OCI-LY1 (cell line): Measurements from ENCODE around the gene CYBRD1.

Source experiments
- H2AFZ ChIP-seq: fragments of 200-600 bp; sonication (generic), shearing (Covaris generic); 2 replicates; pipeline ENCODE4 v1.6.0; 2014; ENCODE audit warnings: antibody characterized with exemption, mild to moderate bottlenecking, low read length
- H3F3A ChIP-seq: fragments of 200-600 bp; sonication (generic), shearing (Covaris generic); 2 replicates; pipeline ENCODE4 v1.6.0; 2014; ENCODE audit warnings: mild to moderate bottlenecking, antibody characterized with exemption, low read length, moderate library complexity; ENCODE audit not compliant: insufficient read depth
- H3K27ac ChIP-seq: fragments of 200-600 bp; sonication (generic); 2 replicates; pipeline ENCODE4 v1.5.1; 2014; ENCODE audit warnings: low read length, mixed run types, mild to moderate bottlenecking, low read depth; ENCODE audit not compliant: poor library complexity, severe bottlenecking
- H3K27me3 ChIP-seq: fragments of 200-600 bp; sonication (generic); 2 replicates; pipeline ENCODE4 v1.6.0; 2014; ENCODE audit warnings: antibody characterized with exemption, mild to moderate bottlenecking, low read length, moderate library complexity; ENCODE audit not compliant: insufficient read depth
- H3K36me3 ChIP-seq: fragments of 200-600 bp; sonication (generic); 2 replicates; pipeline ENCODE4 v1.6.1; 2014; ENCODE audit warnings: mild to moderate bottlenecking, antibody characterized with exemption, low read length, moderate library complexity, mixed read lengths; ENCODE audit not compliant: insufficient read depth
- H3K4me1 ChIP-seq: fragments of 200-600 bp; sonication (generic); 2 replicates; pipeline ENCODE4 v1.5.1; 2014; ENCODE audit warnings: mild to moderate bottlenecking, low read length, moderate library complexity; ENCODE audit not compliant: insufficient read depth, severe bottlenecking
- H3K4me2 ChIP-seq: fragments of 200-600 bp; sonication (generic), shearing (Covaris generic); 2 replicates; pipeline ENCODE4 v1.6.1; 2014; ENCODE audit warnings: low read length
- H3K4me3 ChIP-seq: fragments of 200-600 bp; sonication (generic); 2 replicates; pipeline ENCODE4 v1.5.1; 2014; ENCODE audit warnings: low read length, low read depth, mild to moderate bottlenecking, mixed read lengths; ENCODE audit not compliant: poor library complexity, severe bottlenecking
- H3K79me2 ChIP-seq: fragments of 200-600 bp; shearing (Covaris generic); 2 replicates; pipeline ENCODE4 v1.6.1; 2016; ENCODE audit warnings: mixed run types, low read length, mixed read lengths; ENCODE audit not compliant: insufficient read depth
- H3K9ac ChIP-seq: fragments of 200-600 bp; sonication (generic), shearing (Covaris generic); 2 replicates; pipeline ENCODE4 v1.6.1; 2014; ENCODE audit warnings: mild to moderate bottlenecking, low read length, mixed read lengths
- H3K9me2 ChIP-seq: fragments of 200-600 bp; sonication (generic), shearing (Covaris generic); 2 replicates; pipeline ENCODE4 v1.6.1; 2014; ENCODE audit warnings: low read depth, mild to moderate bottlenecking, low read length, mixed read lengths
- H3K9me3 ChIP-seq: fragments of 200-600 bp; shearing (Covaris generic); 2 replicates; pipeline ENCODE4 v1.6.1; 2014; ENCODE audit warnings: low read length, mixed read lengths
- H4K20me1 ChIP-seq: fragments of 200-600 bp; sonication (generic), shearing (Covaris generic); 2 replicates; pipeline ENCODE4 v1.6.0; 2016; ENCODE audit warnings: mild to moderate bottlenecking, low read length; ENCODE audit not compliant: insufficient read depth
- EZH2 ChIP-seq: fragments of 200-600 bp; sonication (generic), shearing (Covaris generic); IDR thresholded peaks from 2 replicates; pipeline ENCODE4 v1.8.0; 2017; ENCODE audit warnings: borderline replicate concordance, mixed run types, mild to moderate bottlenecking, antibody characterized with exemption, low read length, moderate library complexity, mixed read lengths
- TF ChIP-seq, protein P1 (sequence below): fragments of 200-600 bp; sonication (generic), shearing (Covaris generic); IDR thresholded peaks from 2 replicates; pipeline ENCODE4 v1.5.1; 2017; ENCODE audit warnings: mild to moderate bottlenecking, antibody characterized with exemption, low read length, moderate library complexity, mixed read lengths

The CYBRD1 gene

GRCh38 chr2:171487201-171487600 is 35.1 kb upstream of the CYBRD1 start:
- Histone ChIP-seq H3K27me3 (no peaks in the 10 kb centered on the region), H3K27ac (no peak overlapping the region), H3K4me1 (no peaks in the 10 kb centered on the region), H3K4me3 (no peak overlapping the region), H3K9me2 (no peaks in the 10 kb centered on the region), H3K79me2 (no peaks in the 10 kb centered on the region), H3K36me3 (no peaks in the 10 kb centered on the region), H4K20me1 (no peaks in the 10 kb centered on the region), H3K9ac (no peak overlapping the region), H3K4me2 (no peak overlapping the region), H3F3A (no peaks in the 10 kb centered on the region), H2AFZ (no peak overlapping the region), H3K9me3 (peaks cover 6% of the 10 kb centered on the region; the same call in 1 of the 2 replicates)
- TF ChIP-seq, protein P1, sequence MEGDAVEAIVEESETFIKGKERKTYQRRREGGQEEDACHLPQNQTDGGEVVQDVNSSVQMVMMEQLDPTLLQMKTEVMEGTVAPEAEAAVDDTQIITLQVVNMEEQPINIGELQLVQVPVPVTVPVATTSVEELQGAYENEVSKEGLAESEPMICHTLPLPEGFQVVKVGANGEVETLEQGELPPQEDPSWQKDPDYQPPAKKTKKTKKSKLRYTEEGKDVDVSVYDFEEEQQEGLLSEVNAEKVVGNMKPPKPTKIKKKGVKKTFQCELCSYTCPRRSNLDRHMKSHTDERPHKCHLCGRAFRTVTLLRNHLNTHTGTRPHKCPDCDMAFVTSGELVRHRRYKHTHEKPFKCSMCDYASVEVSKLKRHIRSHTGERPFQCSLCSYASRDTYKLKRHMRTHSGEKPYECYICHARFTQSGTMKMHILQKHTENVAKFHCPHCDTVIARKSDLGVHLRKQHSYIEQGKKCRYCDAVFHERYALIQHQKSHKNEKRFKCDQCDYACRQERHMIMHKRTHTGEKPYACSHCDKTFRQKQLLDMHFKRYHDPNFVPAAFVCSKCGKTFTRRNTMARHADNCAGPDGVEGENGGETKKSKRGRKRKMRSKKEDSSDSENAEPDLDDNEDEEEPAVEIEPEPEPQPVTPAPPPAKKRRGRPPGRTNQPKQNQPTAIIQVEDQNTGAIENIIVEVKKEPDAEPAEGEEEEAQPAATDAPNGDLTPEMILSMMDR = no peak

DNA sequence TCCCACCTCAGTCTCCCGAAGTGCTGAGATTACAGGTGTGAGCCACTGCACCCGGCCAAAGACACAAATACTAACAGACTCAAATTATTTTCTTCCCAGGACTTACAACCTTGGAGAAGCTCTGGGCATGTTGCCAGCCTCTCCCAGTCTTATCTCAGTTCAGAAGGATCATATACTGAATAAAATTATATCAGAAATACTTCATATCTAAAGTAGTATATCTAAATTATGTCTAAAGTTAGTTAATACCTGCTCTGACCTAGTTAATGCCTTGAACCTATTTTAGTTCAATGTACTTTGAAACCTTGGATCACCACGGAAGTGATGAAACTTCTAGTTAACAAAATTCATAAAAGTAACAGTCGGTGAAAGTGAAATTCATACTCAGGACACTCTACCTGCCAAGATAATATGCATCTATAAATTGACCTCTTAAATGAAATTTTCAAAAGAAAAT is 34.4 kb upstream of the CYBRD1 start:
- peaks cover 6% of the 10 kb centered on the region; the same call in 1 of the 2 replicates for H3K9me3 ChIP-seq
- no peak for TF ChIP-seq EZH2
- TF ChIP-seq, protein P1 = no peak
- H4K20me1 ChIP-seq = no peaks in the 10 kb centered on the region
- no peak overlapping the region for H3K4me3 ChIP-seq
- H3K9ac ChIP-seq = no peak overlapping the region
- H2AFZ ChIP-seq = no peak overlapping the region
- no peaks in the 10 kb centered on the region for H3K79me2 ChIP-seq
- H3K4me1 ChIP-seq = no peaks in the 10 kb centered on the region
- no peak overlapping the region for H3K4me2 ChIP-seq
- no peaks in the 10 kb centered on the region for H3K36me3 ChIP-seq
- H3K27ac ChIP-seq = no peak overlapping the region
- no peaks in the 10 kb centered on the region for H3K9me2 ChIP-seq
- no peaks in the 10 kb centered on the region for H3F3A ChIP-seq
- no peaks in the 10 kb centered on the region for H3K27me3 ChIP-seq

DNA sequence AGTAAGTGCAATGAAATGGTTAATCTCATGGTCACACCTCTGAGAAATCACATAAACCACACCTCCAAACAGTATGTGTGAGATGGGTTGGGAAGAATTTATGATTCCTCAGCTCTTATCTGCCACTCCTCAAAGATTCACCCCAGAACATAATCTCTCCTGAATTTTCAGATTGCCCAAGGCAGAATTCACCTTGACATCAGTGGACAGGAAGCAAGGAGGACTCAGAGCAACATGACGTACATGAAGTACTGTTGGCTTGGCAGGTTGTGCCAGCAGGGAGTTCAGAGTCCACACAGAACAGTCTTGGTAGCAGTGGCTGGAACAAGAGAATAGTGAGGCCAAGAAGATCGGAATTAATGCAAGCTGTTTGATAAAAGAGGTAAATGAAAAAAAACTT is 31.7 kb upstream of the CYBRD1 start:
- Histone ChIP-seq H4K20me1 (no peaks in the 10 kb centered on the region), H3K4me1 (no peaks in the 10 kb centered on the region), H3K9me3 (peaks cover 6% of the 10 kb centered on the region; the same call in 1 of the 2 replicates), H3K4me3 (no peak overlapping the region), H3K79me2 (no peaks in the 10 kb centered on the region), H3K27ac (no peak overlapping the region), H3F3A (no peaks in the 10 kb centered on the region), H3K4me2 (no peak overlapping the region), H3K27me3 (no peaks in the 10 kb centered on the region), H3K36me3 (no peaks in the 10 kb centered on the region), H2AFZ (no peak overlapping the region), H3K9me2 (no peaks in the 10 kb centered on the region), H3K9ac (no peak overlapping the region)
- TF ChIP-seq EZH2 = no peak
- TF ChIP-seq, protein P1 = no peak
